Gastrocnemius medialis (tissue), 4 donors: ENCODE data around the gene M6PR. TPM values are rescaled to one million over a fixed set of nuclear protein-coding genes. Genes with fewer than 3 reads are reported as not detected.
A peak's percentile ranks its signal among the peaks of the same experiment; 100 is the strongest.

ENCODE experiments used
- ATAC-seq, 2 donors: fragments of 150-250 bp; one replicate each; pipeline ENCODE4 v1.9.1; 2016
- DNase-seq, 2 donors: peaks; one replicate each; pipeline ENCODE4 v3.0.0-alpha.2; 2019
- H3K27ac ChIP-seq, 4 donors: fragments of 200-600 bp; sonication (generic); 1 replicate in 1 of 4; 2 replicates in 3 of 4; pipeline ENCODE4 v1.5.1; 2016 to 2018; ENCODE audit warnings: mild to moderate bottlenecking in 2 of 4, moderate library complexity in 1 of 4
- H3K27me3 ChIP-seq, 3 donors: fragments of 200-600 bp; sonication (generic) in 2 of 3; 1 replicate in 1 of 3; 2 replicates in 2 of 3; pipeline versions ENCODE4 v1.5.1 to v1.6.0; 2016 to 2019; ENCODE audit warnings: mild to moderate bottlenecking in 1 of 3, moderate library complexity in 1 of 3
- H3K36me3 ChIP-seq, 2 donors: fragments of 200-600 bp; sonication (generic) in 1 of 2; one replicate each; pipeline ENCODE4 v1.5.1; 2017 to 2018
- H3K4me1 ChIP-seq, 2 donors: fragments of 200-600 bp; sonication (generic) in 1 of 2; one replicate each; pipeline ENCODE4 v1.5.1; 2016 to 2017; ENCODE audit warnings: mild to moderate bottlenecking in 2 of 2
- H3K4me3 ChIP-seq, 4 donors: fragments of 200-600 bp; sonication (generic) in 3 of 4; 1 replicate in 1 of 4; 2 replicates in 3 of 4; pipeline ENCODE4 v1.5.1; 2016 to 2019; ENCODE audit warnings: mild to moderate bottlenecking in 2 of 4
- H3K9me3 ChIP-seq, 3 donors: fragments of 200-600 bp; sonication (generic) in 2 of 3; 1 replicate in 1 of 3; 2 replicates in 2 of 3; pipeline ENCODE4 v1.5.1; 2016 to 2019
- POLR2A ChIP-seq, 2 donors: fragments of 450-650 bp; IDR thresholded peaks; one replicate each; pipeline ENCODE4 v1.6.1; 2017; ENCODE audit warnings: antibody characterized with exemption in 2 of 2, mild to moderate bottlenecking in 2 of 2, moderate library complexity in 2 of 2
- in situ Hi-C, 4 donors: fragments of 200-750 bp; cut with MboI; loops; one replicate each; pipeline versions ENCODE4 v1.15.0 to v1.8.0; 2017; ENCODE audit warnings: low sequenced_read_pairs in 4 of 4
- intact Hi-C: fragments of 100-400 bp; cut with DNase I; formaldehyde crosslinking; loops from one replicate; pipeline ENCODE4 v1.15.1; 2023; ENCODE audit warnings: low total_unique reads
- total RNA-seq, 4 donors: library from RNA; depleted of rRNA; stranded (reverse); fragments of >200 nt; gene quantifications; one replicate each; pipeline versions ENCODE4 v1.1.0 to v1.2.3, GENCODE V29; 2016
- TF ChIP-seq, protein P1 (sequence below), 5 experiments: fragments of 450-650 bp in 3 of 5; fragments of 200-600 bp in 2 of 5; sonication (generic) in 2 of 5; IDR thresholded peaks in 4 of 5; conservative IDR thresholded peaks in 1 of 5; 1 replicate in 4 of 5; 2 replicates in 1 of 5; pipeline ENCODE4 v1.5.1; 2016 to 2019; ENCODE audit warnings: antibody characterized with exemption in 5 of 5, mild to moderate bottlenecking in 3 of 5, moderate library complexity in 3 of 5

The M6PR gene
- total RNA-seq, 4 donors from 2014 or later, result 46.6 to 75.3 (median 66.0) TPM

DNA sequence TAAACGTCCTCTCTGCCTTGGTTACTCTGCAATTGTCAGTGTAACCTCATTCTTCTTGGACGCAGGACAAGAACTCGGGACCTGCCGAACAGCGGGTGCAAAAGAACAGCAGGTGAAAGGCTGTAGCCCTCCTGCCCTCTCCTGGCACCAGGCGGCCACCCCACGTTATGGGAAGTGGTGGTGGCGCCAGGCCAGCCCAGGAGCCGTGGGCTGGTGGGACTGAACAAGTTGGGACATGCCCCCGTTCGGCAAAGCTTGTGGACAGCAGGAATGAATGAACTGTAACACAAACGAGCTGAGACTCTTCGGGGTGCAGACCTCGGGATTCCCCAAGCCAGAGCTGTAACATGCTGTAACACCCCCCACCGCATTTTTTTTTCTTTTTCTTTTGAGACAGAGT is 6.6 kb upstream of the M6PR start:
- ATAC-seq, result no peak
- intact Hi-C loops, result no loop called here
- Histone ChIP-seq H3K4me1 (peaks cover 5 to 6% of the 10 kb centered on the region in 2 donors), H3K36me3 (peaks cover 0 to 13% of the 10 kb centered on the region in 2 donors), H3K9me3 (no peaks in the 10 kb centered on the region), H3K27ac (no peak overlapping the region), H3K4me3 (no peak overlapping the region), H3K27me3 (no peaks in the 10 kb centered on the region)
- in situ Hi-C loops, result loop anchor here in 1 of 4 donors (10.0 kb wide), 1 partner anchor 89 kb away; no protein-coding TSS in a partner anchor
- no peak for DNase-seq
- TF ChIP-seq, protein P1, sequence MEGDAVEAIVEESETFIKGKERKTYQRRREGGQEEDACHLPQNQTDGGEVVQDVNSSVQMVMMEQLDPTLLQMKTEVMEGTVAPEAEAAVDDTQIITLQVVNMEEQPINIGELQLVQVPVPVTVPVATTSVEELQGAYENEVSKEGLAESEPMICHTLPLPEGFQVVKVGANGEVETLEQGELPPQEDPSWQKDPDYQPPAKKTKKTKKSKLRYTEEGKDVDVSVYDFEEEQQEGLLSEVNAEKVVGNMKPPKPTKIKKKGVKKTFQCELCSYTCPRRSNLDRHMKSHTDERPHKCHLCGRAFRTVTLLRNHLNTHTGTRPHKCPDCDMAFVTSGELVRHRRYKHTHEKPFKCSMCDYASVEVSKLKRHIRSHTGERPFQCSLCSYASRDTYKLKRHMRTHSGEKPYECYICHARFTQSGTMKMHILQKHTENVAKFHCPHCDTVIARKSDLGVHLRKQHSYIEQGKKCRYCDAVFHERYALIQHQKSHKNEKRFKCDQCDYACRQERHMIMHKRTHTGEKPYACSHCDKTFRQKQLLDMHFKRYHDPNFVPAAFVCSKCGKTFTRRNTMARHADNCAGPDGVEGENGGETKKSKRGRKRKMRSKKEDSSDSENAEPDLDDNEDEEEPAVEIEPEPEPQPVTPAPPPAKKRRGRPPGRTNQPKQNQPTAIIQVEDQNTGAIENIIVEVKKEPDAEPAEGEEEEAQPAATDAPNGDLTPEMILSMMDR (IDR thresholded peaks at IDR 0.05 in 4 of 5, conservative IDR thresholded peaks at IDR 0.05 in 1 of 5), result no peak
- no peak for TF ChIP-seq POLR2A (IDR thresholded peaks at IDR 0.05)

DNA sequence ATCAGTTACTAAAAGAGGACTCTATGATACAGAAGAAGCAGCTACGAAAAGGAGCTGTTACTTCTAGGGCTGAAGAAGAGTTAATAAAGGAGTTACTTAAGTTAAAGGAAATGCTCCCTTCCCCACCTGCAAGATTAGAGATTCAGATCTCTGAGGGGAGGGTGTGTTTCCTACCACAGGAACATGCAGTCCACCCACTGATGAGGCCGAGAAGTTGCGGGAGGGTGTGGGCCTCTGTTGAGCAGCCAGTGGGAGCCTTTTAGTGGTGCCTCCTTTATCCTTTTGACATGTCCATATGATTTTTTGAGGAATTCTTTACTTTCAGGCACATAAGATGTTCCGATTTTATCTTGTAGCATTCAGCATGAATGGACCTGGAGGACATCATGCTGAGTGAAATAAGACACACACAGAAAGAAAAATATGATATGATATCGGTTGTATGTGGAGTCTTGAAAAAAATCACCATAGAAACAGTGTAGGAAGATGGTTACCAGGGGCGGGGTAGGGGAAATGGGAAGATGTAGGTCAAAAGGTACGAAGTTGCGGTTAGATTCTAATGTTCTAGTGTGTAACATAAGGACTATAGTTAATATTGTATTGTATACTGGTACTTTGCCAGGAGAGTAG is 4.4 kb upstream of the M6PR start:
- no peak for DNase-seq
- H3K36me3 ChIP-seq, result peaks cover 0 to 13% of the 10 kb centered on the region in 2 donors
- no peak for TF ChIP-seq POLR2A (IDR thresholded peaks at IDR 0.05)
- TF ChIP-seq, protein P1 (IDR thresholded peaks at IDR 0.05 in 4 of 5, conservative IDR thresholded peaks at IDR 0.05 in 1 of 5), result no peak
- peaks cover 8 to 17% of the 10 kb centered on the region in 2 donors for H3K4me1 ChIP-seq
- no peak overlapping the region for H3K27ac ChIP-seq
- no peaks in the 10 kb centered on the region for H3K9me3 ChIP-seq
- H3K27me3 ChIP-seq, result no peaks in the 10 kb centered on the region
- intact Hi-C loops (no loop called here), in situ Hi-C loops (loop anchor here in 3 of 4 donors (5.0 to 10.0 kb wide), 3 partner anchors 88 to 98 kb away; no protein-coding TSS in a partner anchor)
- H3K4me3 ChIP-seq, result no peak overlapping the region
- ATAC-seq, result no peak

DNA sequence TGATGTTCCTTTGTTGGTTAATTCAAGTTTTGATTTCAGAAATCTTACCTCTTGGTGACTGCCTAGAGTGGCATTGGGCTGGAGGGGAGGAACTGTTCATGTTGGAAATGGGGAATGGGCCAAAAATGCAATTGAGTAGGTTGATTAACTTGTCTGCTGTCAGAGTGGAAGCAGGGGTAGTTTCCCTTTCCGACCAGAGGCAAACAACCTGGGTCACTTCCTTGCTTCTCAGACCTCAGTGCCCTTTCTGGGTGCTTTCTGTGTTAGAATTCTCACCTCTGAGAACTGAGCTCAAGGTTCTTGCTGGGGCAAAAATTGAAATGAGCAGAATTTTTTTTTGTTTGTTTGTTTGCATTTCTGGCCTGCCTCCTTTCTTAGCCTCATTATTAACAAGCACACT is 2.3 kb upstream of the M6PR start:
- peak overlapping the region in 1 of 4 donors; percentile 90 for H3K4me3 ChIP-seq
- ATAC-seq, result no peak
- intact Hi-C loops (no loop called here), in situ Hi-C loops (loop anchor here in 3 of 4 donors (5.0 to 10.0 kb wide), 3 partner anchors 91 to 101 kb away; no protein-coding TSS in a partner anchor)
- no peak for DNase-seq
- H3K9me3 ChIP-seq, result no peaks in the 10 kb centered on the region
- peaks cover 0 to 13% of the 10 kb centered on the region in 2 donors for H3K36me3 ChIP-seq
- H3K27ac ChIP-seq, result no peak overlapping the region
- TF ChIP-seq POLR2A (IDR thresholded peaks at IDR 0.05), result no peak
- H3K27me3 ChIP-seq, result no peaks in the 10 kb centered on the region
- H3K4me1 ChIP-seq, result peaks cover 23 to 31% of the 10 kb centered on the region in 2 donors

DNA sequence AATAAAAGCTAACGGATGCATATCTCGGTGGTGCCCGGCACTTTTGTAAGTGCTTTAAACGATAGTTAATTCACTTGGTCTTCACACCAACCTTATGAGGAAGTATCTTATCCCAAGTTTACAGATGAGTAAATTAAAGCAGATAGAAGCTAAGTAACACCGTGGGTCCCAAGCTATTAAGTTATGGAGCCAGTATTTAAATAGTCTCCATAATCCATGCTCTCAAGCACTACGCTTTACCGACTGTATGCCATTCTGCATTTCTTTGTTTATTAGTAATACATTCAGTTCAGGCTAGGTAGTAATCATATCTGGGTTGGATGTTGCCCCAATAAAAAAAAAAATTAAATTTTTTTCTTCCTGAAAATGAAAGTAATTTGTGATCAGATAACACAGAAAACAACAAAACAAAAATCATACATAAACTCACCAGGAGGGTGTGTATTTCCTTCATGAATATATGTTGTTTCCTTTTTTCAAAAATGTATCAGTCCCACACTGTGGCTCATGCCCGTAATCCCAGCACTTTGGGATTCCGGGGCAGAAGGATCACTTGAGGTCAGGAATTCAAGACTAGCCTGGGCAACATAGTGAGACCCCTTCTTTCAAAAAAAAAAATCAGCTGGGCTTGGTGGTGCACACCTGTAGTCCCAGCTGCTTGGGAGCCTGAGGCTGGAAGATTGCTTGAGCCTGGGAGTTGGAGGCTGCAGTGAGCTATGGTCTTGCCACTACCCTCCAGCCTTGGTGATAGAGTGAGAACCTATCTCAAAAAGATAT is 1.4 kb upstream of the M6PR start:
- intact Hi-C loops, result loop anchor here (1.0 kb wide), 1 partner anchor 88 kb away; no protein-coding TSS in a partner anchor

More for the DNA sequence above, 1.4 kb upstream of the M6PR start:
- H3K36me3 ChIP-seq, result peaks cover 0 to 16% of the 10 kb centered on the region in 2 donors
- no peaks in the 10 kb centered on the region for H3K9me3 ChIP-seq
- no peaks in the 10 kb centered on the region for H3K27me3 ChIP-seq
- ATAC-seq, result no peak
- TF ChIP-seq POLR2A (IDR thresholded peaks at IDR 0.05), result no peak
- TF ChIP-seq, protein P1 (IDR thresholded peaks at IDR 0.05 in 4 of 5, conservative IDR thresholded peaks at IDR 0.05 in 1 of 5), result no peak
- DNase-seq, result no peak
- peaks cover 23 to 31% of the 10 kb centered on the region in 2 donors for H3K4me1 ChIP-seq
- peak overlapping the region; percentile 91 to 100 (median 97) for H3K27ac ChIP-seq
- peak overlapping the region; percentile 62 to 100 (median 92) for H3K4me3 ChIP-seq
- in situ Hi-C loops, result loop anchor here in 3 of 4 donors (5.0 to 10.0 kb wide), 3 partner anchors 91 to 101 kb away; no protein-coding TSS in a partner anchor
